ENCODE results near the gene AKAP1. TPM values are rescaled to one million over a fixed set of nuclear protein-coding genes. Genes with fewer than 3 reads are reported as not detected.

The AKAP1 gene
- total and polyA plus RNA-seq, 2 experiments from 2014 or later: 8.6 to 10.7 TPM

- no peak overlapping the region for H3K27ac ChIP-seq
- in situ Hi-C loops (cut with MboI): no loop called here
- H3K4me3 ChIP-seq: no peak overlapping the region
- H3K4me2 ChIP-seq (ENCODE audit: unreplicated experiment): no peak overlapping the region
- no peak for DNase-seq
- no peaks in the 10 kb centered on the region for H3K79me2 ChIP-seq (ENCODE audit: insufficient read depth)
- no peaks in the 10 kb centered on the region; the same call in 1 of the 2 replicates for H3K27me3 ChIP-seq (replicated peaks; ENCODE audit: insufficient read depth)
- H3K4me1 ChIP-seq (ENCODE audit: insufficient read depth): 0 out of 2 replicates have a peak, but pooled peaks cover 7% of the 10 kb centered on the region
- H3K36me3 ChIP-seq (ENCODE audit: low read depth): no peaks in the 10 kb centered on the region
- H3K9me3 ChIP-seq (ENCODE audit: low read depth): no peaks in the 10 kb centered on the region
- no peaks in the 10 kb centered on the region for H3F3A ChIP-seq (ENCODE audit: insufficient read depth)
- H2AFZ ChIP-seq: no peak overlapping the region
- H3K9me2 ChIP-seq (ENCODE audit: insufficient read depth): no peaks in the 10 kb centered on the region
- no peaks in the 10 kb centered on the region for H4K20me1 ChIP-seq (ENCODE audit: insufficient read depth)
- no peak for TF ChIP-seq EZH2 (IDR thresholded peaks at IDR 0.05; ENCODE audit: insufficient read depth, poor library complexity, severe bottlenecking)
- no peak for TF ChIP-seq EZH2phosphoT487 (IDR thresholded peaks at IDR 0.05; ENCODE audit: insufficient read depth, low read depth)
- WGBS, 2 experiments (ENCODE audit: low coverage in 1 of 2, low lambda C conversion rate in 2 of 2, missing lambda C conversion rate in 2 of 2): 43 to 51% methylated on average over 8 of the region's 8 CpGs
- no peak overlapping the region for H3K9ac ChIP-seq
Observed at GRCh38 chr17:57140316-57140715, 55.3 kb downstream of the AKAP1 start.

DNA sequence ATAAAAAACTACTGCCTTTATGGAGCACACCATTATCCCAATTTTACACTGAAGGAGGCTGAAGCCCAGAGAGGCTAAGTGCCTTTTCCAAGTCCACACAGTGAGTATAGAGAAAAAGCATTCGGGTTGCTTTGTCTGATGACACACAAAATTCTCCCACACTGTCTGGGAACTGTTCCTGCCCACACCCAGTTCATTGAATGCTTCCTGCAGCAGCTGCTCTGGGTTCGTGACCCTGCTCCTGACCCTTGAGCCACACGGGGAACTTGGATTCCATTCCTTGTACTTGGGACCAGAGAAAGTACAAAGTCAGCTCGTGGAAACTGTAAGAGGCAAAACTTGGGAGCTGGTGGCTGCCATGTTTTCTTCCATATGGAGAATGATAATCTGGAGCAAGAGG lies 57.9 kb downstream of the AKAP1 start:
- TF ChIP-seq EZH2 (IDR thresholded peaks at IDR 0.05; ENCODE audit: insufficient read depth, poor library complexity, severe bottlenecking) (no peak), EZH2phosphoT487 (IDR thresholded peaks at IDR 0.05; ENCODE audit: insufficient read depth, low read depth) (no peak)
- Histone ChIP-seq H3K36me3 (ENCODE audit: low read depth) (no peaks in the 10 kb centered on the region), H3K27me3 (replicated peaks; ENCODE audit: insufficient read depth) (no peaks in the 10 kb centered on the region; the same call in 1 of the 2 replicates), H3K9me3 (ENCODE audit: low read depth) (no peaks in the 10 kb centered on the region), H3K4me2 (ENCODE audit: unreplicated experiment) (peak overlapping the region; percentile 34), H3K4me1 (ENCODE audit: insufficient read depth) (0 out of 2 replicates have a peak, but pooled peaks cover 7% of the 10 kb centered on the region), H3K27ac (no peak overlapping the region), H3K4me3 (no peak overlapping the region), H3K9ac (no peak overlapping the region), H3F3A (ENCODE audit: insufficient read depth) (no peaks in the 10 kb centered on the region), H4K20me1 (ENCODE audit: insufficient read depth) (no peaks in the 10 kb centered on the region), H2AFZ (no peak overlapping the region), H3K9me2 (ENCODE audit: insufficient read depth) (no peaks in the 10 kb centered on the region), H3K79me2 (ENCODE audit: insufficient read depth) (no peaks in the 10 kb centered on the region)
- in situ Hi-C loops (cut with MboI): no loop called here
- WGBS, 2 experiments (ENCODE audit: low coverage in 1 of 2, low lambda C conversion rate in 2 of 2, missing lambda C conversion rate in 2 of 2): 18 to 20% methylated on average over 4 of the region's 4 CpGs
- peak; percentile 44 for DNase-seq

GRCh38 chr17:57143361-57143760 lies 58.3 kb downstream of the AKAP1 start:
- H3F3A ChIP-seq (ENCODE audit: insufficient read depth): no peaks in the 10 kb centered on the region
- WGBS, 2 experiments (ENCODE audit: low coverage in 1 of 2, low lambda C conversion rate in 2 of 2, missing lambda C conversion rate in 2 of 2): 29 to 30% methylated on average over 2 of the region's 2 CpGs
- H3K4me3 ChIP-seq: no peak overlapping the region
- H3K9ac ChIP-seq: no peak overlapping the region
- TF ChIP-seq EZH2phosphoT487 (IDR thresholded peaks at IDR 0.05; ENCODE audit: insufficient read depth, low read depth) (no peak), EZH2 (IDR thresholded peaks at IDR 0.05; ENCODE audit: insufficient read depth, poor library complexity, severe bottlenecking) (no peak)
- H3K79me2 ChIP-seq (ENCODE audit: insufficient read depth): no peaks in the 10 kb centered on the region
- no peaks in the 10 kb centered on the region; the same call in 1 of the 2 replicates for H3K27me3 ChIP-seq (replicated peaks; ENCODE audit: insufficient read depth)
- in situ Hi-C loops (cut with MboI): no loop called here
- 0 out of 2 replicates have a peak, but pooled peaks cover 7% of the 10 kb centered on the region for H3K4me1 ChIP-seq (ENCODE audit: insufficient read depth)
- peak overlapping the region; percentile 34 for H3K4me2 ChIP-seq (ENCODE audit: unreplicated experiment)
- DNase-seq: peak; percentile 10
- H3K27ac ChIP-seq: no peak overlapping the region
- no peaks in the 10 kb centered on the region for H4K20me1 ChIP-seq (ENCODE audit: insufficient read depth)
- no peaks in the 10 kb centered on the region for H3K9me2 ChIP-seq (ENCODE audit: insufficient read depth)
- no peak overlapping the region for H2AFZ ChIP-seq
- H3K36me3 ChIP-seq (ENCODE audit: low read depth): no peaks in the 10 kb centered on the region
- no peaks in the 10 kb centered on the region for H3K9me3 ChIP-seq (ENCODE audit: low read depth)

DNA sequence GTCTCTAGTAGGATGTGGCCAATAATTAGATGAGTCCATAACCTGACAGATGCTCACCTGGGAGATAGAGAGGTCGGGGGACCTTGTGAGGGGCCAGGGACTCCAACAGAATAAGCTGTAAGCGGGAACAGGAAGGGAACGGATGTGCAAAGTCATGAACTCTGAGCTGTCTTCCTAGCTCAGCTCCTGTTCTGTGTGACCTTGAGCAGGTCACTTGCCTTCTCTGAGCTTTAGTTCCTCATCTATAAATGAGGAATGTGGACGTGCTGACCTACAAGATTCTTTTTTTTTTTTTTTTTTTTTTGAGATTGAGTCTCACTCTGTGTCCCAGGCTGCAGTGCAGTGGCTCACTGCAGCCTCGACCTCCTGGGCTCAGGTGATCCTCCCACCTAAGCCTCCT lies 58.9 kb downstream of the AKAP1 start:
- no peaks in the 10 kb centered on the region for H3K79me2 ChIP-seq (ENCODE audit: insufficient read depth)
- H3K4me2 ChIP-seq (ENCODE audit: unreplicated experiment): no peak overlapping the region
- H3K4me1 ChIP-seq (ENCODE audit: insufficient read depth): 0 out of 2 replicates have a peak, but pooled peaks cover 7% of the 10 kb centered on the region
- 40 to 42% methylated on average over 5 of the region's 5 CpGs for WGBS, 2 experiments (ENCODE audit: low coverage in 1 of 2, low lambda C conversion rate in 2 of 2, missing lambda C conversion rate in 2 of 2)
- no peaks in the 10 kb centered on the region for H3K9me3 ChIP-seq (ENCODE audit: low read depth)
- in situ Hi-C loops (cut with MboI): no loop called here
- H3K27ac ChIP-seq: no peak overlapping the region
- DNase-seq: no peak
- no peaks in the 10 kb centered on the region for H3K36me3 ChIP-seq (ENCODE audit: low read depth)
- no peaks in the 10 kb centered on the region for H3F3A ChIP-seq (ENCODE audit: insufficient read depth)
- H3K9me2 ChIP-seq (ENCODE audit: insufficient read depth): no peaks in the 10 kb centered on the region
- no peaks in the 10 kb centered on the region; the same call in 1 of the 2 replicates for H3K27me3 ChIP-seq (replicated peaks; ENCODE audit: insufficient read depth)
- H3K4me3 ChIP-seq: no peak overlapping the region
- H2AFZ ChIP-seq: no peak overlapping the region
- no peaks in the 10 kb centered on the region for H4K20me1 ChIP-seq (ENCODE audit: insufficient read depth)
- TF ChIP-seq EZH2phosphoT487 (IDR thresholded peaks at IDR 0.05; ENCODE audit: insufficient read depth, low read depth) (no peak), EZH2 (IDR thresholded peaks at IDR 0.05; ENCODE audit: insufficient read depth, poor library complexity, severe bottlenecking) (no peak)
- no peak overlapping the region for H3K9ac ChIP-seq
